ENCODE measurements around the gene KRTAP6-1.

KRTAP6-1 gene, protein sequence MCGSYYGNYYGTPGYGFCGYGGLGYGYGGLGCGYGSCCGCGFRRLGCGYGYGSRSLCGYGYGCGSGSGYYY

DNA sequence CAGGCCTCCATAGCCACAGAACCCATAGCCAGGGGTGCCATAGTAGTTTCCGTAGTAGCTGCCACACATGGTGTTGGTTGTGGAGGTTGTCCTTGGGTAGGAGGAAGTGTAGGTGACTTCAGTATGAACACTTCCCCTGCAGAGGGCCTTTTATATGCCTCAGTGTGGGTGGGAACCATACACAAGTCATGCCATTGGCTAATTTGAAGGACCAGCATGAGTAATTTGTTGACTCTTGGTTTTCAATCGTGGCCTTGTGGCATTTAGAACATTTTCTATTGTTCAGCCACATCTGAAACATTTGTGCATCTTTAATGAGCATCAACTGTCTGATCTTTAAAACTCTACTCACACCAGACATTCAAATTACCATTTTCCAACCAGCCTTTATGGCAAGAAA, at the start of gene KRTAP6-1:
TSS of gene KRTAP6-1 (minus strand) at position 95 of the 400 bp plus-strand sequence. CDS start at position 69, 26 bp downstream.
- ATAC-seq = no peak

DNA sequence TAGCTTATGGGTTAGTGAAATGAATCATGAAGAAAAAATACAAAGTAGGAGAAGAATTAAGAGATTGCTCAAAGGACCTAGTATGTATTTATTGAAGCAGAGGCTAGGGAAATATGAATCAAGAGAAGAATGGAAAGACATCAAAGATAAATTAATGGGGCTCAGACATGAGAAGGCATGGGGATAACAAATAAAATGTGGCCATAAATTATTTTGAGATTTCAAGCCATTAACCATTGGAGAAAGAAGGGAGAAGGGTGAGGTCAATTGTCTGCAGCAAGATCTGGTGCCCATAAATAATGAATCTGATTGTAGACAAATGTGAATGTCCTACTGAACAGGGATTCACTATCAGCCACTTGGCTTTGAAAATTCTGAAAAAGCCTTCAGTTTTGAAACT, 39.2 kb upstream of the KRTAP6-1 start:
- ATAC-seq = no peak

DNA sequence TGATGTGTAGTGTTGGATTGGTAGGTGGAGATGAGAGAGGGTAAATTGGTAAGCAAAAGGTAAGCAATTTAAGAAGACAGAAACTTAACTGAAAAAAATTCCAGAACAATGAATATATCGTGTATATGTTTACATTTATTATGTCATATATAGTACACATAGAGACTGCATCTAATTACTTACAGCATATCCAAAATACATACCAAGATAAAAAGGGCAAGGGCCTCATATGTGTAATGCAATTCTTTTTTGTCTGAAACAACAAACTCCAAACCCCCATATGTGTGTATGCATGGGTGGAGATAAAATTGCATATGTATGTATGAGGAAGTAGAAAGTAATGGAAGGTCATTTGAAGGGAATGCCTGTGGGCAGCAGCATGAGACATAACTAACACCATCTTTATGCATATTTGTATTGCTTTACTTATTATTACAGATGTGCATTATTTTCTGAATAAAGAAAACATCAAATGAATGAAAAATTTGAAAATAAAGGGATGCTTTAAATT, 33.2 kb upstream of the KRTAP6-1 start:
- ATAC-seq = no peak

DNA sequence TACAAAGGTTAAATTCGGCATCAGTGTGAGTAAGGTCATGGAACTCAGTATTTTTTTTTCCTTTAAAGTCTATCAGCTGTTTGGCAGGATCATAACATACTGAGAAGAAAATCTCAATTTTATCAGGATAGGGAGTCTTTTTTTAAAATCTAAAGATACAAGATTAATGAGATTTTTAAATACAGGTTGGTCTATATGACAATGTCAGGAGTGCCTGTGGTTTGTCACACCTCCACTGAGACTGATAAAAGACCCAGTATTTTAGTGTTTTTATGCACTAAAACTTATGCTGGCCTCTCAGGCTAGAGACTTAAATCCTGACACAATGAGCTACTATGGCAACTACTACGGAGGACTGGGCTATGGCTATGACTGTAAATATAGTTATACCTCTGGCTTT, 28.8 kb upstream of the KRTAP6-1 start, which contains the start of gene KRTAP20-3:
TSS of gene KRTAP20-3 (plus strand) at position 301 of the 400 bp plus-strand sequence.
- no peak for ATAC-seq

DNA sequence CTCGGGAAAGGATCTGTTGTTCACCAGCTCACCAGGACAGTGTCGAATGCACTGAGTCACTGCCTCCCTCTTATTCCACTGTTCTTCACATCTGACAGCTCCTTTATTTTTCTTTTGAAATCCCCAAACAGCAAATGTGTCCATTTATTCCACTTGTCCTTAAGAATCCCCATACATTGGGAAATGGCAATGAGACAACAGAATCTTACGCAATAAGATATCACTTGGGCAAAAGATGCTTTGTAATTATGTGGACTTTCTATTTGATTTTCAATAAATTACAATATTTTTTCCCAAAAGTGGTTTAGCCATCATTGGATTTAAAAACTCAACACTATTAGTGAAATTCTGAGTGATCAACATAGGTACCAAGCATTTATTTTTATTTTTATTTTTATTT, 25.0 kb upstream of the KRTAP6-1 start:
- ATAC-seq = no peak

DNA sequence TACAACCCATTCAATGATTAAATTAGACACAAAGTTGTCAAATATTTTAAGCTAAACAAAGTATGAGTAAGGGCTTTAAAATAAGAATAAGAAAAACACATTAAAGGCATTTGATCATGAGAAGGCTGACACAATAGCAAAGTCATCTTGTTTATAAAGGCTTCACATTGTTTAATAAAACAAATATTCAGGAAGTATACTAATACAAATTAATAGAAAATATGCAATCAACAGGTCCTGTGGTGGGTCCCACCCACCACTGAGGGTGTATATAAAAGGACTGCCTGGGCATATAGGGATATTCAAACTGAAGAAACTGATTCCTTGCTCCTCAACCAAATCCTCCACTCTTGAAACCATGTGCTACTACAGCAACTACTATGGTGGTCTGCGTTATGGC, 21.2 kb upstream of the KRTAP6-1 start, which contains the start of gene KRTAP20-2:
TSS of gene KRTAP20-2 (plus strand) at position 301 of the 400 bp plus-strand sequence. CDS start at position 359, 58 bp downstream.
- no peak for ATAC-seq

DNA sequence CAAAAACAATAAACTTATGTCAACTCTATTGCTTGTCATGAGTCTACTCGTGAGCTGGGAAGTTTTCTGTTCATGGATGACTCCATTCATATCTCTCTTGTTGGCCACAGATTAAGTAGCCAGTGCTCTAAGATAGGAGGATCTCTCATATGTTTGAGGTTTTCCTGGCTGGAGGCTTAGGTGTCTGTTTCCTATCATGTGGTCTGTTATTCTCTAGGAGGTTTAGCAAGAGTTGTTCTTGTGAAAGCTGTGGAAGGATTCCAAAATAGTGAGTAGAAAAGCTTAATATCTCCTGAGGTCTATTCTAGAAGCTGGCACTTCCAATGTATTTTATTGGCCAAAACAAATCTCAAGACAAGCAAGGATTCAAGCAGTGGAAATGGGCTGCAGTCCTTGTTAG, 15.5 kb upstream of the KRTAP6-1 start:
- ATAC-seq = no peak

DNA sequence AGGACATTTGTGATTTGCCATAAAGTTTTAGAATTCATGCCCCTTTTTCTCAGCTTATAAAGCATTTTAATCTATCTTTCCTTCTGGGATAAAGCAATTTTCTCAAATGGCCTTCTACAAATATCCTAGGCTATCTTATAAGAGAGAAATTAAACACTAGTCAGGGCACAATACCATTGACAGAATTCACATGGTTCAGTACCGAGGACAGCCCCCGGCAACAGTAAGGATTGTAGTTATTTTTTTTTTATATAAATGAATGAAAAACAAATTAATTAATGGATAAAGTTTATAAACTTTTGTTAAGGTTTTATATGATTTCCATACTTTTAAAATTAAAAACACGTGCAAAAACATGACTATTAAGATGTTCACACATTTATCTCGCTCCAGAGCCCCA, 14.4 kb upstream of the KRTAP6-1 start:
- no peak for ATAC-seq

DNA sequence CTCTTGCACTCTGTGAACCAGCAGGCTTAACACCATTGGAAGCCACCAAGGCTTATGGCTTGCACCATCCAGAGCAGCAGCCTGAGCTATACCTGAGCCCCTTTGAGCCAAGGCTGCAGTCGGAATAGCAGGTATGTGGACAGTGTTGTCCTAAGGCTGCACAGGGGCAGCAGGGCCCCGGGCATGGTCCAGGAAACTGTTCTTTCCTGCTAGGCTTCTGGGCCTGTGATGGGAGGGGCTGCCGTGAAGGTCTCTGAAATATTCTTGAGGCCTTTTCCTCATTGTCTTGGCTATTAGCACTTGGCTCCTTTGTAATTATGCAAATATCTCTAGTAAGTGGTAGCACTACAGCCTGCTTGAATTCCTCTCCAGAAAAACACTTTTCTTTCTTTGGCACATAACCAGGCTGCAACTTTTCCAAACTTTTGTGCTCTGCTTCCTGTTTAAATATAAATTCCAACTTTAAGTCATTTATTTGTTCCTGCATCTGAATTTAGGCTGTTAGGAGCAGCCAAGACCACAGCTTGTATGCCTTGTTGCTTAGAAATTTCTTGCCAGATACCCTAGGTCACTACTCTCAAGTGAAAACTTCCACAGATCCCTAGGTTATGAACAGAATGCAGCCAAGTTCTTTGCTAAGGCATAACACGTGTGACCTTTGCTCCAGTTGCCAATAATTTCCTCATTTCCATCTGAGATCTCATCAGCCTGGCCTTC, 11.9 kb upstream of the KRTAP6-1 start:
- no peak for ATAC-seq

DNA sequence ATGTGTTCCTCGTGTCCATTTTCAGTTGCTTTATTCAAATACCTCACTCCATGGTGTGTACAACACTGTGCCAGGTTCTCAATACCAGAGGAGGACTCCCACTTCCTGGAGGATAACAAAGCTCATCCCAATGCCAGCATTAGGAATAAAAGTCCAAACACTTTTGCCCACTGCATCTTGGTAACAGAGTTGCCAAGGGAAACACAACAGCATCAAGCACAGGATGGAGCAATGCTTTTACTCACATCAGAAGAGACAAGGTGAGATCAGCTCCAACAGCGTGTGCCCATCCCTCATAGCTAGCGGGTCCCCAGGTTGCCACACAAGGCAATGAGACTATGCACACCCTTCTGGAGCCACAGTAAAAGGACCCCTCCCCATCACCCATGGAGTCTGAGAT, 9.6 kb upstream of the KRTAP6-1 start:
- no peak for ATAC-seq

DNA sequence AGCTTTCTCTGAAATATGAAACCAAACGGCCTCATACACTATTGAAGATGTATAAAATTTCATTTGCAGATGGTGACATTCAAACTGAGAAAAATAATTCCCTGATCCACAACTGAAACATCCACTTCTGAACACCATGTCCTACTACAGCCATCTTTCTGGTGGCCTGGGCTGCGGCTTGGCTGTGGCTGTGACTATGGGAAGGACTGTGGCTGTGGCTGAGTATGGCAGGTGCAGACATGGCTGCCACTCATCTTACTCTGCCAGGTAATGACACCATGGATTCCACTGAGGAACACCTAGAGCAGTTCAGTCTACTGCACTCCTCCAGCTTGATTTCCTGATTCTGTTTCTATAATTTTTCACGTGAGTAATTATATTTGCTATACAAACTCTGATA, 6.8 kb upstream of the KRTAP6-1 start, which contains the start of gene KRTAP20-4:
TSS of gene KRTAP20-4 (plus strand) at position 106 of the 400 bp plus-strand sequence.
- no peak for ATAC-seq

DNA sequence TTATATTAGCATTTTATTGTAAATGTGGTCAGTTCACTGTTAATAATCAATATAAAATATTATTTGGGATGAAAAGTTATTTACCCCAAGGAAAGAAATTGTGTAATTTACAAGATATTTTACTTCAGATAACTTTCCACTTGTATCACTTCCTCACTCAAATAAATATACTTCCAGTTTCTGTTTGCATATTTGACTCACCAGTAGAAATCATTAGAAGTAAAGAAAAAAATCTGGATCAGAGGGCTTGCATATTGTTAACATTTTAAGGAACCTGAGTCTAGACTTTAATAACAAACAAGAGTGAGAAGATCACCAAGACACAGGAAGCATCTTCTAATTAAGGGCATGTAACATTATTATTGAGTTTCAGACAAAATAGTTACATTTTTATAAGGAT, 6.3 kb upstream of the KRTAP6-1 start:
- no peak for ATAC-seq

DNA sequence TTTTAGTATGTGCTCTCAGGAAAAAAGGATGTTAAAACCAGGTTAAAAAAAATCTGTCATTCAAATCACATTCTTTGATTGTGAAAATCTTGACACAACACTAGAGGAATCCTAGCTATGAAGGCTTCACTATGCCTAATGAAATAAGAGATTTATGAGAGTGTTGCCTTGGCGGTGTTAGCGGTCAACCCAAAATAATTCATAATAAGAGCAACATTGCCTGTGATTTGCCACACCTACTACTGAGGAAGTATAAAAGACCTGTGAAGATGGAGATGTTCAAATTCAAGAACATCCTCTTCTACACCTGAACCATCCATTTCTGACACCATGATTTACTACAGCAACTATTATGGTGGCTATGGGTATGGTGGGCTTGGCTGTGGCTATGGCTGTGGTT, 2.4 kb upstream of the KRTAP6-1 start, which contains the start of gene KRTAP20-1:
TSS of gene KRTAP20-1 (plus strand) at position 301 of the 400 bp plus-strand sequence. CDS start at position 331, 30 bp downstream.
- no peak for ATAC-seq

DNA sequence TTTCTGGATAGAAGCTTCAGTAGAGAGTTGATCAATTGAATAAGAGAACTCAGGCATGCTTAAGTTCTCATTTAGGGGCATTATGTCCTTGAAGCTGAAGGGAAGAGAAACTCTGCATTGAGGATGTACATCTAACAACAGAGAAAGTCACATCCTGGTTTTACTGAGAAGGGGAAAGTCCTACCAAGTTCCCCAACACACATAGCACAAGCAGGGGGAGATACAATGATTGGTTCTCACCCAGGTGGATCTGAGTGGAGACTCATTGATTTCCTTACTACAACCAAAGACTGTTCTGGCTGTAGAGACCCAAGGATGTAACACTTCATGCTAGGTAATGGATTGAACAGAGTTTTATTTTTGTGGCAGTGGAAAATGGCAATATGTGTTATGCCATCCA, 1.5 kb upstream of the KRTAP6-1 start:
- ATAC-seq = no peak

DNA sequence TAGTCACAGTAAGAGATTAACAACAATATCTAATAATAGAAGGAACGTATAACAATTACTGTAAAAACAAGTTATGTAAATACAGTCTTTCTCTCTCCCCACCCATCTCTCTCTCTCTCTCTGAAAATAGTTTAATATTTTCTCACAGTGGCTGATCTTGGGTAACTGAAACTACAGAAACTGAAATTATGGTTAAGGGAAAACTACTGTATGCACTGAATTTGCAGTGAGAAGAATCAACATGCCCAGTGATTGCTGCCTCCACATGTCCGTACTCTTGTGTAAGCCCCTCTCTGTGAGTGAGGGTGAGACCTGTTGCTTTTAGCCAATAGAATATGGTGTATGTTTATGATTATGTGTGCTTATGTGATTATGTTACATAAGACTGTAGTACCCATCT, 1.6 kb downstream of the KRTAP6-1 start:
- ATAC-seq = no peak

DNA sequence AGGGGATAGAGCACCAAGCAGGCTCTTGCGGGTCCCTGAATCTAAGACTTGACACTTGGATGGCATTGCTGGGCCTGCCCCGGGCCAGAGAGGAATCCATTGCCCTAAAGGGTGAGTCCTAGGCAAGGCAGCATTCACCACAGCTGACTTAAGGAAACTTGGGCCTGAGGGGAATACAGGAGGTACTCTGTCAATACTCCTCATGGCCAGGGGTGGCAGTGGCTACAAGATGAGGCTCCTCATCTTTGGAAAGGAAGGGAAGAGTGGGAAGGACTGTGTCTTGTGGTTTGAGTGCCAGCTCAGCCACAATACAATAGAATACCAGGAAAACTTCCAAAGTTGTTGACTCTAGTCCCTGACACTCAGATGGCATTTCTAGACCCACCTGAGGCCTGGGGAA, 7.8 kb downstream of the KRTAP6-1 start:
- no peak for ATAC-seq

DNA sequence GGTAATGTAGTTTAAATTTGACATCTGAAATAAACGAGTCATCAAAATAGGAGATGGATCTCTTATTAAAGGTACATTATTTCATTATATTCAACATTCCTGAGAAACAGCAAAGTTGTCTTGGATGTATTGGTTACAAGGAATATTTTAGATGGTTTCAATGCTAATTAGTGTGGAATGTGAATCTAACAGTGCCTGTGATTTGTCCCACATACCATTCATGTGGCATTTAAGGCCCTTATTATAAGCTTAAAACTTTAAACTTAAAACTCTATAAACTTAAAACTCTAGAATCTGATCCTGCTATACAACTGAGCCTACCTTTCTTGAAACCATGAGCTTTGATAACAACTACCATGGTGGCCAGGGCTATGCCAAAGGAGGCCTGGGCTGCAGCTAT, 12.9 kb downstream of the KRTAP6-1 start, which contains the start of gene KRTAP22-1:
TSS of gene KRTAP22-1 (plus strand) at position 301 of the 400 bp plus-strand sequence.
- ATAC-seq = no peak

DNA sequence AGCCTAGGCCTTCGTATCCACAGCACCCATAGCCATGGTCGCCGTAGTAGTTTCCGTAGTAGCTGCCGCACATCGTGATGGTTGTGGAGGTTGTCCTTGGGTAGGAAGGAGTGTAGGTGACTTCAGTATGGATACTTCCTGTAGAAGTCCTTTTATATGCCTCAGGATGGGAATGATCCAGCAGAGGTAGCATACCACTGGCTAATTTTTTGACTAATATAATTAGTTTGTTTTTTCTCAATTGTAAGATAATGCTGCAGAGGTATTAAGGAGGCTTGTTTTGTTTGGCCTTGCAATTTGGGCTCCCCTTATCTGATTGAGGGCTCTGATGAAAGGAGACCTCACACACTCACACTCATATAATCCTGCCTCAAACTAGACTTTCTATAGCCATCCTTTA, 14.9 kb downstream of the KRTAP6-1 start, which contains the start of gene KRTAP6-2:
TSS of gene KRTAP6-2 (minus strand) at position 101 of the 400 bp plus-strand sequence. CDS start at position 73, 28 bp downstream.
- ATAC-seq = no peak

DNA sequence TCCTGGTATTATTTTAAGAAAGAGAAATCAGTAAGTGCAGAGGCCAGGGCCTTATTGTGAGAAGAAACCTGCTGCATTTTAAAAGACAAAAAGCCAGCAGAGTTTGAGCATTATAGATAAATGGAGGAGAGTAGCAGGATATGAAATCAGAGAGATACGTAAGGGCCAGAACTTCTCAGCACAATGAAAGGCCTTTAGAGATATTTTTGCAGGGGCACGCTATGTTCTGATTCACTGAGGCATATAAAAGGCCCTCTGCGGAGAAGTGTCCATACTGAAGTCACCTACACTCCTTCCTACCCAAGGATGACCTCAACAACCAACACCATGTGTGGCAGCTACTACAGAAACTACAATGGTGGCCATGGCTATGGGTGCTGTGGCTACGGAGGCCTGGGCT, 21.6 kb downstream of the KRTAP6-1 start, which contains the start of gene KRTAP6-3:
TSS of gene KRTAP6-3 (plus strand) at position 301 of the 400 bp plus-strand sequence. CDS start at position 307, 6 bp downstream.
- ATAC-seq = no peak

DNA sequence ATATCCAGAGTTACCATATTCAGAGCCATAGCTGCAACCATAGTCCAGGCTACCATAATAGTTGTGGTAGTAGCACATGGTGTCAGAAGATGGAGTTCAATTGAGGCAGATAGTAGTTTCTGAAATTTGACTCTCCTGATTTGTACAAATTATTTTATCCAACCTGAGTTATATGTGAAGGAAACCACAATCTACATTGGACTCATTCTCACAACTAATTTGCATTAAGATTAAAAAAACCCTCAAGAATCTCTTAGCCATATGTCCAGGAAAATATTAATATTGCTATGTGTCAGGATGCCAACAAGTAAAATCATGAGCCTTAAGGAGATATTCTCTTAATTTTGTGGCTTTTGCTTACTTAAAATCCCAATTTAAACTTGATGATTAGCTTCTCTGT, 23.4 kb downstream of the KRTAP6-1 start, which contains the start of gene KRTAP22-2:
TSS of gene KRTAP22-2 (minus strand) at position 101 of the 400 bp plus-strand sequence.
- no peak for ATAC-seq

DNA sequence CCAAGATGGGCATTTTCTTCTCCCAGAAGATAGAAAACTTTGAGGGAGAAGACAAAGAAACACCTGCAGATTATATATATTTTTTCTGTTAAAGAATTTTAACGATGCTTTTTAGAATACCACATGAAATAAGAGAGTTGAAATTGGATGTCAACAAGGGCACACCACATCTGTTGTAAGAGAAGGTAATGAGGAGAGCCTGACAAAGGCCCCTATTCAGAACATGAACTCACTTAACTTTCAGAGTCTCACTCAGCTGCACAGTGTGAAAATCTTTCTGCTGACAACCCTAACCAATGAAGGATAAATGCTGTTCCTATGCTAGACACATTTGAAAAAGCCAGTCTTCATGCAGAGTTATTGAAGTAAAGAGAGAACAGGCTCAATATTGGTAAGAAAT, 30.9 kb downstream of the KRTAP6-1 start:
- no peak for ATAC-seq

DNA sequence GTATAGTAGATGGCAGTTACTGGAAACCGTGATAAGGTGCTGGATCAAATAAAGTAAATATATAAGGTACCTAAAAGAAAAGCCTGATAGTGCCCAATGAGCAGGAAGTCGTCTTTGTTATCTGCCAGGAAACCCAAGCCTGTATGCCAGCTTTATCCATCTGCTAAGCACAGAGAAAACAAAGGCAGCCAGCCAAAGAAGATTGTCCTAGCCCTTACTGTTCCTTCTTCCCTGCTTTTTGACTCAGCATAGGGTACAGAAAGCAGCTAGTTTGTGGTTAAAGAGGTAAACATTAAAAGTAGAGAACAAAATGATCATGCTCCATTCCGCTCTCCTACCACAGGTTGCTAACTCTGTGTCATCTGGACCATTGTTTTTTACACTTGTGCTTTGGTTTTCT, 33.6 kb downstream of the KRTAP6-1 start:
- ATAC-seq = no peak

DNA sequence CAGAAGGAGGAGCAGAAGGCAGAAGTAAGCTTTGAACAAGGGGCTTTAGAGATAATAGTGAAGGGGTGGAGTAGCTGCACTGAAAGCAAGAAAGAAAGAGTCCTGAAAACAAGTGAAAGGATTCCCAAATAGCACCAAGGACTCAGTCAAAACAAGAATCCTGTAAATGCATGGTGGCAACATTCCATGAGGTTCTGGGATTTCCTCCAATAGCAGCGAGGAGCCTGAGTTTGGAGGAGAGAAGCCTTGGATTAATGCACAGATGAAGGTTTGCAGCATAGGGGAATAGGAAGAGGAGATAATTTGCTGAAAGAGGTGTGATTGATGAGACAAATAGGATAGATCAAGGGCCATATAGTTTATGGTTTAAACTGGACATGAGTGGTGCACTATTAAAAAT, 34.4 kb downstream of the KRTAP6-1 start:
- no peak for ATAC-seq

DNA sequence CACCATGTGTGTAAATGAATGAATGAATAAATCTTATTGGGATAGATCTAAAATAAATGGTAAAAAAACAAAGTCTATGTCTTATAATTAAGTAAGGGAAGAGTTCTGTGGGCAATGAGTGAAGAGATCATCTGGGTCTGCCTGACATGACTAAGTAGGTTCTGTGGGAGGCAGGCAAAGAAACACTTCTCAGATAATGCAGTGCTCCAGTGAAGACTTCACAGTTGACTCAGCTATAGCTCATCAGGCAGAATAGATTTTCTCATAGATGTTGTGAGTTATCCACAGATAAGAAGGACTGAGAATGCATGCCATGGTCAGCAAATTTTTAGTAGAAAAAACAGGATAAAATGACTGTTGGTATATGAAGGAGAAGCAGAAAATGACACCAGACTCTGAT, 36.0 kb downstream of the KRTAP6-1 start:
- ATAC-seq = no peak

Measured in activated CD4-positive, CD25-positive, alpha-beta regulatory T cell treated with anti-CD3 and anti-CD28 coated beads, Interleukin-2, amount 50 U/mL, for 24 hours (primary cell).